Trophoblast cell (in vitro differentiated cells and primary cell): ENCODE results near the gene CRYM.
"Not testable (repeated sequence)": the region's sequence is repeated elsewhere in the genome, so short reads cannot be mapped to it uniquely, and the experiment has no call there.

Experiments
- DNase-seq, 2 donors: peaks; one replicate each; pipeline ENCODE4 v3.0.0-alpha.2; 2016
- H2AFZ ChIP-seq: 2 replicates; pipeline ENCODE4 v1.6.1; 2013; ENCODE audit warnings: low read length, moderate library complexity, mild to moderate bottlenecking; ENCODE audit not compliant: insufficient read depth, poor library complexity
- H2AK5ac ChIP-seq: 2 replicates; pipeline ENCODE4 v1.6.1; 2013; ENCODE audit warnings: mild to moderate bottlenecking, low read length
- H2BK120ac ChIP-seq: 2 replicates; pipeline ENCODE4 v1.6.1; 2013; ENCODE audit warnings: low read length, mild to moderate bottlenecking, moderate library complexity; ENCODE audit not compliant: insufficient read depth, poor library complexity
- H2BK12ac ChIP-seq: 2 replicates; pipeline ENCODE4 v1.6.1; 2013; ENCODE audit warnings: mild to moderate bottlenecking, low read length, moderate library complexity
- H2BK5ac ChIP-seq: 2 replicates; pipeline ENCODE4 v1.6.1; 2013; ENCODE audit warnings: low read length, low read depth, moderate library complexity, mild to moderate bottlenecking; ENCODE audit not compliant: poor library complexity
- H3K14ac ChIP-seq: 2 replicates; pipeline ENCODE4 v1.6.1; 2013; ENCODE audit warnings: mild to moderate bottlenecking, low read length
- H3K18ac ChIP-seq: 2 replicates; pipeline ENCODE4 v1.6.1; 2013; ENCODE audit warnings: mild to moderate bottlenecking, low read length
- H3K23ac ChIP-seq: 2 replicates; pipeline ENCODE4 v1.6.1; 2013; ENCODE audit warnings: low read length
- H3K27ac ChIP-seq: 2 replicates; pipeline ENCODE4 v1.5.1; 2013; ENCODE audit warnings: low read depth, mild to moderate bottlenecking, inconsistent platforms, low read length, moderate library complexity
- H3K27me3 ChIP-seq: 2 replicates; pipeline ENCODE4 v1.6.1; 2013; ENCODE audit warnings: inconsistent platforms, mild to moderate bottlenecking, low read length, moderate library complexity; ENCODE audit not compliant: insufficient read depth
- H3K36me3 ChIP-seq, 2 experiments: 1 replicate in 1 of 2; 2 replicates in 1 of 2; pipeline ENCODE4 v1.6.1; 2013; ENCODE audit warnings: low read length in 2 of 2, mild to moderate bottlenecking in 2 of 2, moderate library complexity in 1 of 2; ENCODE audit not compliant: insufficient read depth in 2 of 2, control insufficient read depth in 1 of 2
- H3K4ac ChIP-seq: 2 replicates; pipeline ENCODE4 v1.6.1; 2013; ENCODE audit warnings: low read depth, mild to moderate bottlenecking, low read length, moderate library complexity
- H3K4me1 ChIP-seq, 2 experiments: 1 replicate in 1 of 2; 2 replicates in 1 of 2; pipeline ENCODE4 v1.6.1; 2013; ENCODE audit warnings: low read length in 2 of 2, mild to moderate bottlenecking in 2 of 2, moderate library complexity in 1 of 2; ENCODE audit not compliant: insufficient read depth in 2 of 2, control insufficient read depth in 1 of 2
- H3K4me2 ChIP-seq: 2 replicates; pipeline ENCODE4 v1.6.1; 2013; ENCODE audit warnings: inconsistent platforms, mild to moderate bottlenecking, low read length, moderate library complexity
- H3K4me3 ChIP-seq: 2 replicates; pipeline ENCODE4 v1.5.1; 2013; ENCODE audit warnings: mild to moderate bottlenecking, low read depth, low read length, inconsistent platforms
- H3K79me1 ChIP-seq: one replicate; pipeline ENCODE4 v1.6.1; 2013; ENCODE audit warnings: low read length
- H3K79me2 ChIP-seq: 2 replicates; pipeline ENCODE4 v1.6.1; 2013; ENCODE audit warnings: low read length, mild to moderate bottlenecking; ENCODE audit not compliant: control insufficient read depth, insufficient read depth, poor library complexity
- H3K9ac ChIP-seq: 2 replicates; pipeline ENCODE4 v1.6.1; 2013; ENCODE audit warnings: mild to moderate bottlenecking, low read length
- H3K9me3 ChIP-seq: 2 replicates; pipeline ENCODE4 v1.6.1; 2013; ENCODE audit warnings: low read depth, mild to moderate bottlenecking, control low read depth, inconsistent platforms, low read length; ENCODE audit not compliant: insufficient read depth
- H4K12ac ChIP-seq: 2 replicates; pipeline ENCODE4 v1.6.1; 2013; ENCODE audit warnings: low read depth, mild to moderate bottlenecking, low read length, moderate library complexity
- H4K8ac ChIP-seq: 2 replicates; pipeline ENCODE4 v1.6.1; 2013; ENCODE audit warnings: low read depth, mild to moderate bottlenecking, low read length, moderate library complexity
- H4K91ac ChIP-seq: one replicate; pipeline ENCODE4 v1.6.1; 2013; ENCODE audit warnings: low read depth, mild to moderate bottlenecking, low read length, moderate library complexity
- WGBS: extraction: QIAGEN DNeasy Blood & Tissue Kit; methylation state at CpG from one replicate; pipeline ENCODE4 v1.1.7; 2013; ENCODE audit warnings: missing lambda C conversion rate; ENCODE audit not compliant: insufficient read length, insufficient coverage; ENCODE audit errors: extremely low coverage; 5-methylcytosine and 5-hydroxymethylcytosine counted together

Gene CRYM

DNA sequence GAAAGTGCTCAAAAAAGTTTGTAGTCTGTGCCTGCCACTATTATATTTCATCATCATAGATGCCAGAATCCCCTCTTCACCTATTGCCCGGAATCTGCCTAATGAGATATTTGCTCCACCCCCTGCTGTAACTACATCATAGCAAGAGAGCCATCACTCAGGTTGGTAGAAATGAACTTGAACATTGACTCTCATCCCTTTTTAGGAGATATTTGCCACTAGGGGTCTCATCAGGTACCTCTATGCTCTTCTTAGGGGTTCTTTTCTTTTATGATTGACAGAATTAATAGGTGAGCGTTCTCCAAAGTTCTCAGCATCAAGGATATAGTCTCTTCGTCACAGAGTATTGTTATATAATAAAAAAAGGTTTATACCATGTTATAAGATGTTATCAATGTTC lies 24.6 kb downstream of the CRYM start:
- Histone ChIP-seq H2AK5ac (no peak overlapping the region), H2BK5ac (no peak overlapping the region), H4K8ac (no peak overlapping the region), H2BK120ac (no peak overlapping the region), H3K18ac (no peak overlapping the region), H3K4me1 (no peaks in the 10 kb centered on the region), H3K79me1 (no peaks in the 10 kb centered on the region), H2BK12ac (no peak overlapping the region), H4K12ac (no peak overlapping the region), H3K27me3 (no peaks in the 10 kb centered on the region), H2AFZ (no peak overlapping the region), H3K14ac (no peak overlapping the region), H3K27ac (no peak overlapping the region), H3K9ac (no peak overlapping the region), H3K36me3 (no peaks in the 10 kb centered on the region), H4K91ac (no peak overlapping the region), H3K23ac (no peak overlapping the region), H3K9me3 (peaks cover 2% of the 10 kb centered on the region), H3K4me2 (no peak overlapping the region), H3K79me2 (no peaks in the 10 kb centered on the region), H3K4me3 (no peak overlapping the region), H3K4ac (no peak overlapping the region)
- no peak for DNase-seq
- no CpG with 5 or more reads among the region's 3 CpGs for WGBS

DNA sequence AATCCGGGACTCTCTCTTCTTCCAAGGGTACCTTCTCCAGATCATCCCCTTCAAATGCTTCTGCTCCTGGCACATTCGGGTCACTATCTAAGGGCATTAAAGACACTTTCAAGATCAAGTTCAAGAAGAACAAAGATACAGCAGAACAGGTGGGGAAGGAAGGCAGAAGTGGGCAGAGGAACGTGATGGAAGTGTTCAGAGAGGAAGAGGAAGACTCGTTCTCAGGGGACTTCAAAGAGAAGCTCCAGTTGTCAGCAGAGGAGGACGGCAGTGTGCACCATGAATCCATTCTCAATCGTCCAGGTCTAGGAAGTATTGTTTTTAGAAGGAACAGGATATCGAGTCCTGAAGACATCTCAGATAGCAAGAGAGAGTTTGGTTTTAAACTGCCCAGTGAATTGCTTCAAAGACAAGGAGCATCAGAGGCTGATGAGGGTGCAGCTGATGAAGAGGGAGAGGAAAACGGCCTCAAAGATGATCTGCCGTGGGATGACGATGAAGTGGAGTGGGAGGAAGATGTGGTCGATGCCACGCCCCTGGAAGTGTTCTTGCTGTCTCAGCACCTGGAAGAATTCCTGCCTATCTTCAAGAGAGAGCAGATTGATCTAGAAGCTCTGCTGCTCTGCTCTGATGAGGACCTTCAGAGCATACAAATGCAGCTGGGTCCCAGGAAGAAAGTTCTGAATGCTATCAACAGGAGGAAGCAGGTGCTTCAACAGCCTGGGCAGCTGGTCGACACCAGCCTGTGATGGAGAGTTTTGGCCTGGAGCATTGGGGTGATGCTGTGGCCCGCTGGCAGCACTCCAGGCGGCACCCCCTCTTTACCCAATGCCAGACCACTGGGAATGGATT lies 27.8 kb downstream of the CRYM start:
- Histone ChIP-seq H3K14ac (no peak overlapping the region), H3K4ac (no peak overlapping the region), H2AFZ (no peak overlapping the region), H3K9ac (no peak overlapping the region), H3K23ac (no peak overlapping the region), H2AK5ac (no peak overlapping the region), H3K36me3 (no peaks in the 10 kb centered on the region), H3K4me3 (no peak overlapping the region), H4K12ac (no peak overlapping the region), H3K79me1 (no peaks in the 10 kb centered on the region), H3K4me1 (no peaks in the 10 kb centered on the region), H3K9me3 (peaks cover 2% of the 10 kb centered on the region), H3K27me3 (no peaks in the 10 kb centered on the region), H3K4me2 (no peak overlapping the region), H4K91ac (no peak overlapping the region), H3K27ac (no peak overlapping the region), H3K18ac (no peak overlapping the region), H2BK120ac (no peak overlapping the region), H2BK5ac (no peak overlapping the region), H2BK12ac (no peak overlapping the region), H3K79me2 (no peaks in the 10 kb centered on the region), H4K8ac (no peak overlapping the region)
- DNase-seq: no peak
- WGBS: no CpG with 5 or more reads among the region's 15 CpGs

DNA sequence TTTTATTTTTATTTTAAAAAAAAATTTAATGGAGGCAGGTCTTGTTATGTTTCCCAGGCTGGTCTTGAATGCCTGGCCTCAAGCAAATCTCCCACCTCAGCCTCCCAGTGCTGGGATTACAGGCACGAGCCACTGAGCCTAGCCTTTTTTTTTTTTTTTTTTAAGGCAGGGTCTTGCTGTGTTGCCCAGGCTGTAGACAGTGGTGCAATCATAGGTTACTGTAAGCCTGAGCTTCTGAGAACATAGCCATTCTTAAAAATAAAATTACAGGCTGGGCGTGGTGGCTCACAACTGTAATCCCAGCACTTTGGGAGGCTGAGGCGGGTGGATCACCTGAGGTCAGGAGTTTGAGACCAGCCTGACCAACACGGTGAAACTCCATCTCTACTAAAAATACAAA lies 29.9 kb downstream of the CRYM start:
- not testable (repeated sequence) for H3K9ac ChIP-seq, H3K4me3 ChIP-seq, H2BK12ac ChIP-seq, H3K36me3 ChIP-seq, H3K4ac ChIP-seq, H2BK120ac ChIP-seq, H4K91ac ChIP-seq, DNase-seq, H3K18ac ChIP-seq, H3K4me1 ChIP-seq, H2BK5ac ChIP-seq, H4K8ac ChIP-seq, H4K12ac ChIP-seq, H2AFZ ChIP-seq, H3K79me1 ChIP-seq, H3K4me2 ChIP-seq, H3K27ac ChIP-seq, H3K14ac ChIP-seq, H2AK5ac ChIP-seq, H3K9me3 ChIP-seq, H3K23ac ChIP-seq, H3K79me2 ChIP-seq, H3K27me3 ChIP-seq
- no CpG with 5 or more reads among the region's 4 CpGs for WGBS

DNA sequence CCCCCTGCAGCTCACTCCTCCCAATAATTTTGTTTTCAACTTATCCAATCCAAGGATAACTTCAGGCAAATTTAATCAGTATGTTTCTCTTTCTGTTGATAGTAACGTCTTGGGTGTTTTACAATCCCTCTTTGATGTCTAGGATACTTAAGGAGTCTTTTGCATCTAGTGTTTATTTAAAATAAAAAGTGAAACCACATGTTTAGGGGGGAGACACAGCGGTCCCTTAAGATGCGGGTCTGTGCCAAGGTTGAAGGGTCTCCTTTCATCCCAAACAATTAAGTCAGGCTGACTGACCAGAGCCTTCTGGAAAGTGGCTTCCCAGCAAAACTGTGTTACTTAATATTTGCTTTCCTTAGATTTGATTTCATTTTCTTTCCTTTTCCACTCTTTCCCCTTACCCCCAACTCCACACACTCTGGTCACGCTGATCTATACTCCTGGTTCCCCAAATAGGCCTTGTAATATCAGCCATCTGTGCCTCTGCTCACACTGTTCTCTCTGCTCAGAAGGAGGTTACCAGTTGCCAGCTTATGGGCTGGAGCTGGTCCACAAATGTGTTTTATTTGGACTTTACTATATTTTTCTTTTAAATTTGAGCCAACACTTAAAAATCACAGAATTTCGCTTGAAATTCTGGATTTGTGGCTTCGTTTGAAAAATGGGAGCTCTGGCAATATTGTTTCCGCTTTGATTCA lies 33.4 kb downstream of the CRYM start:
- no peaks in the 10 kb centered on the region for H3K79me1 ChIP-seq
- no peak overlapping the region for H3K9ac ChIP-seq
- H2AFZ ChIP-seq: no peak overlapping the region
- no peak overlapping the region for H3K18ac ChIP-seq
- H4K8ac ChIP-seq: no peak overlapping the region
- no peak overlapping the region for H3K14ac ChIP-seq
- no CpG with 5 or more reads among the region's 7 CpGs for WGBS
- no peak for DNase-seq
- no peaks in the 10 kb centered on the region for H3K27me3 ChIP-seq
- H3K4me3 ChIP-seq: no peak overlapping the region
- H3K23ac ChIP-seq: no peak overlapping the region
- H3K27ac ChIP-seq: no peak overlapping the region
- no peak overlapping the region for H2BK120ac ChIP-seq
- H2AK5ac ChIP-seq: no peak overlapping the region
- no peaks in the 10 kb centered on the region for H3K79me2 ChIP-seq
- no peaks in the 10 kb centered on the region for H3K4me1 ChIP-seq
- H4K12ac ChIP-seq: no peak overlapping the region
- no peak overlapping the region for H2BK5ac ChIP-seq
- H3K4me2 ChIP-seq: no peak overlapping the region
- H2BK12ac ChIP-seq: no peak overlapping the region
- H3K9me3 ChIP-seq: peaks cover 1% of the 10 kb centered on the region
- H4K91ac ChIP-seq: no peak overlapping the region
- H3K4ac ChIP-seq: no peak overlapping the region
- no peaks in the 10 kb centered on the region for H3K36me3 ChIP-seq
